GM18951 (cell line): ENCODE results near the gene KIAA1217.

Source experiments
- POLR2A ChIP-seq: IDR thresholded peaks from 4 replicates; pipeline ENCODE4 v1.6.1; 2011; ENCODE audit warnings: mild to moderate bottlenecking; ENCODE audit not compliant: insufficient read length, insufficient read depth; ENCODE audit errors: extremely low read depth
- in situ Hi-C: fragments of 300-500 bp; cut with MboI; formaldehyde crosslinking; loops from one replicate; pipeline ENCODE4 v1.12.0; 2022; ENCODE audit warnings: low sequenced_read_pairs, mixed read lengths, inconsistent platforms; ENCODE audit not compliant: unreplicated experiment

Gene KIAA1217

GRCh38 chr10:24378126-24378920, 169.4 kb downstream of the KIAA1217 start:
- in situ Hi-C loops, result no loop called here
- no peak for TF ChIP-seq POLR2A

GRCh38 chr10:24381235-24382010, 172.5 kb downstream of the KIAA1217 start:
- in situ Hi-C loops, result no loop called here
- no peak for TF ChIP-seq POLR2A

- TF ChIP-seq POLR2A, result no peak
- in situ Hi-C loops, result no loop called here
Observed at GRCh38 chr10:24382045-24382444, 173.1 kb downstream of the KIAA1217 start.

- TF ChIP-seq POLR2A, result no peak
- in situ Hi-C loops, result no loop called here
Observed at GRCh38 chr10:24382596-24382978, 173.6 kb downstream of the KIAA1217 start.

- in situ Hi-C loops, result no loop called here
- TF ChIP-seq POLR2A, result no peak
Observed at GRCh38 chr10:24382979-24383663, 174.2 kb downstream of the KIAA1217 start.

- in situ Hi-C loops, result no loop called here
- TF ChIP-seq POLR2A, result no peak
Observed at GRCh38 chr10:24383681-24384106, 174.8 kb downstream of the KIAA1217 start.

- TF ChIP-seq POLR2A, result no peak
Observed at GRCh38 chr10:24384954-24385353, 176.0 kb downstream of the KIAA1217 start.

GRCh38 chr10:24385776-24386175, 176.8 kb downstream of the KIAA1217 start:
- TF ChIP-seq POLR2A, result no peak
- in situ Hi-C loops, result no loop called here

More at GRCh38 chr10:24384954-24385353, 176.0 kb downstream of the KIAA1217 start:
- in situ Hi-C loops, result no loop called here

GRCh38 chr10:24390146-24390700, 181.3 kb downstream of the KIAA1217 start:
- TF ChIP-seq POLR2A, result no peak
- in situ Hi-C loops, result no loop called here

GRCh38 chr10:24390746-24391145, 181.8 kb downstream of the KIAA1217 start:
- TF ChIP-seq POLR2A, result no peak
- in situ Hi-C loops, result no loop called here

- no peak for TF ChIP-seq POLR2A
- in situ Hi-C loops, result no loop called here
Observed at GRCh38 chr10:24393201-24393600, 184.3 kb downstream of the KIAA1217 start.

- no peak for TF ChIP-seq POLR2A
Observed at GRCh38 chr10:24394461-24395190, 185.7 kb downstream of the KIAA1217 start.

GRCh38 chr10:24396396-24396795, 187.5 kb downstream of the KIAA1217 start:
- in situ Hi-C loops, result no loop called here

More at GRCh38 chr10:24394461-24395190, 185.7 kb downstream of the KIAA1217 start:
- in situ Hi-C loops, result no loop called here

GRCh38 chr10:24397662-24398061, 188.7 kb downstream of the KIAA1217 start:
- in situ Hi-C loops, result no loop called here
- no peak for TF ChIP-seq POLR2A

More at GRCh38 chr10:24396396-24396795, 187.5 kb downstream of the KIAA1217 start:
- no peak for TF ChIP-seq POLR2A
